ENCODE measurements around the gene SPIRE1. TPM values are rescaled to one million over a fixed set of nuclear protein-coding genes. Genes with fewer than 3 reads are reported as not detected.
"Not testable (repeated sequence)": the region's sequence is repeated elsewhere in the genome, so short reads cannot be mapped to it uniquely, and the experiment has no call there.

SPIRE1 gene
- total RNA-seq, 1 donor from 2014 or later: 47.0 TPM

- TF ChIP-seq CTCF (IDR thresholded peaks at IDR 0.05): no peak
- no peaks in the 10 kb centered on the region for H3K4me1 Mint-ChIP-seq (ENCODE audit: unreplicated experiment)
- no peak overlapping the region for H3K27ac Mint-ChIP-seq (ENCODE audit: unreplicated experiment)
- H3K9me3 Mint-ChIP-seq (ENCODE audit: unreplicated experiment): peaks cover 11% of the 10 kb centered on the region
- H3K4me3 Mint-ChIP-seq (ENCODE audit: unreplicated experiment): no peak overlapping the region
- H3K27me3 Mint-ChIP-seq (ENCODE audit: unreplicated experiment): no peaks in the 10 kb centered on the region
- DNase-seq (ENCODE audit: extremely low spot score, unreplicated experiment): no peak
- peaks cover 40% of the 10 kb centered on the region for H3K36me3 Mint-ChIP-seq (ENCODE audit: unreplicated experiment)
These were observed 165.0 kb downstream of the SPIRE1 start for GRCh38 chr18:12492907-12493306.

GRCh38 chr18:12491611-12492435, 166.1 kb downstream of the SPIRE1 start:
- H3K27me3 Mint-ChIP-seq (ENCODE audit: unreplicated experiment): no peaks in the 10 kb centered on the region
- no peak for TF ChIP-seq CTCF (IDR thresholded peaks at IDR 0.05)
- H3K9me3 Mint-ChIP-seq (ENCODE audit: unreplicated experiment): peaks cover 11% of the 10 kb centered on the region
- H3K27ac Mint-ChIP-seq (ENCODE audit: unreplicated experiment): no peak overlapping the region
- peaks cover 39% of the 10 kb centered on the region for H3K36me3 Mint-ChIP-seq (ENCODE audit: unreplicated experiment)
- no peak for DNase-seq (ENCODE audit: extremely low spot score, unreplicated experiment)
- H3K4me3 Mint-ChIP-seq (ENCODE audit: unreplicated experiment): no peak overlapping the region
- no peaks in the 10 kb centered on the region for H3K4me1 Mint-ChIP-seq (ENCODE audit: unreplicated experiment)

GRCh38 chr18:12485479-12486105, 172.3 kb downstream of the SPIRE1 start:
- Mint-ChIP-seq H3K27ac (ENCODE audit: unreplicated experiment) (peak overlapping the region; percentile 3), H3K4me1 (ENCODE audit: unreplicated experiment) (peaks cover 2% of the 10 kb centered on the region)
- no peak for TF ChIP-seq CTCF (IDR thresholded peaks at IDR 0.05)

GRCh38 chr18:12481915-12482314, 176.0 kb downstream of the SPIRE1 start:
- not testable (repeated sequence) for H3K27me3 Mint-ChIP-seq (ENCODE audit: unreplicated experiment); H3K9me3 Mint-ChIP-seq (ENCODE audit: unreplicated experiment); H3K27ac Mint-ChIP-seq (ENCODE audit: unreplicated experiment); DNase-seq (ENCODE audit: extremely low spot score, unreplicated experiment); H3K4me1 Mint-ChIP-seq (ENCODE audit: unreplicated experiment); H3K4me3 Mint-ChIP-seq (ENCODE audit: unreplicated experiment)
- H3K36me3 Mint-ChIP-seq (ENCODE audit: unreplicated experiment): peaks cover 28% of the 10 kb centered on the region

More at GRCh38 chr18:12485479-12486105, 172.3 kb downstream of the SPIRE1 start:
- Mint-ChIP-seq H3K36me3 (ENCODE audit: unreplicated experiment) (peaks cover 20% of the 10 kb centered on the region), H3K27me3 (ENCODE audit: unreplicated experiment) (no peaks in the 10 kb centered on the region), H3K9me3 (ENCODE audit: unreplicated experiment) (no peaks in the 10 kb centered on the region), H3K4me3 (ENCODE audit: unreplicated experiment) (no peak overlapping the region)
- no peak for DNase-seq (ENCODE audit: extremely low spot score, unreplicated experiment)

GRCh38 chr18:12479982-12480381, 177.9 kb downstream of the SPIRE1 start:
- no peak overlapping the region for H3K4me3 Mint-ChIP-seq (ENCODE audit: unreplicated experiment)
- H3K27me3 Mint-ChIP-seq (ENCODE audit: unreplicated experiment): no peaks in the 10 kb centered on the region
- H3K27ac Mint-ChIP-seq (ENCODE audit: unreplicated experiment): no peak overlapping the region
- no peaks in the 10 kb centered on the region for H3K9me3 Mint-ChIP-seq (ENCODE audit: unreplicated experiment)
- no peak for TF ChIP-seq CTCF (IDR thresholded peaks at IDR 0.05)
- no peak for DNase-seq (ENCODE audit: extremely low spot score, unreplicated experiment)
- peaks cover 2% of the 10 kb centered on the region for H3K4me1 Mint-ChIP-seq (ENCODE audit: unreplicated experiment)
- H3K36me3 Mint-ChIP-seq (ENCODE audit: unreplicated experiment): peaks cover 33% of the 10 kb centered on the region

Measured in osteocyte (in vitro differentiated cells).